HepG2 (cell line): ENCODE results near the gene SPECC1L.
"Not testable (repeated sequence)": the region's sequence is repeated elsewhere in the genome, so short reads cannot be mapped to it uniquely, and the experiment has no call there.

Experiments used
- CTCF ChIP-seq: sonication (generic); formaldehyde crosslinking; IDR thresholded peaks from 2 replicates; pipeline ENCODE4 v1.5.0; 2020; ENCODE audit warnings: mild to moderate bottlenecking, missing genetic modification reagents, moderate library complexity
- DNMT1 ChIP-seq: sonication (generic); formaldehyde crosslinking; IDR thresholded peaks from 2 replicates; pipeline ENCODE4 v1.5.1; 2020; ENCODE audit warnings: mild to moderate bottlenecking, missing genetic modification reagents
- MAFK ChIP-seq, 2 experiments: IDR thresholded peaks in 1 of 2; conservative IDR thresholded peaks in 1 of 2; 2 replicates each; pipeline ENCODE4 v1.6.1; 2011; ENCODE audit warnings: improper control_type of control experiment in 2 of 2, low read length in 2 of 2
- NR3C1 ChIP-seq: sonication (generic); formaldehyde crosslinking; IDR thresholded peaks from 2 replicates; pipeline ENCODE4 v1.4.0; 2020; ENCODE audit warnings: missing genetic modification reagents
- POLR2A ChIP-seq, 2 experiments: IDR thresholded peaks; 2 replicates each; pipeline ENCODE4 v1.6.1; 2011; ENCODE audit warnings: low read depth in 2 of 2, low read length in 2 of 2, mild to moderate bottlenecking in 1 of 2, moderate library complexity in 1 of 2; ENCODE audit not compliant: insufficient read depth in 1 of 2
- RAD21 ChIP-seq: fragments of 450-650 bp; formaldehyde crosslinking; IDR thresholded peaks from 2 replicates; pipeline ENCODE4 v1.5.0; 2020; ENCODE audit warnings: mild to moderate bottlenecking
- REST ChIP-seq, 2 experiments: IDR thresholded peaks; 2 replicates each; pipeline ENCODE4 v1.6.1; 2011 to 2012; ENCODE audit warnings: low read length in 2 of 2, borderline replicate concordance in 1 of 2, low read depth in 1 of 2, mild to moderate bottlenecking in 1 of 2, moderate library complexity in 1 of 2
- TAF1 ChIP-seq: sonication (generic); formaldehyde crosslinking; IDR thresholded peaks from 2 replicates; pipeline ENCODE4 v1.4.0; 2020; ENCODE audit warnings: missing genetic modification reagents
- TARDBP ChIP-seq: sonication (generic); formaldehyde crosslinking; IDR thresholded peaks from 2 replicates; pipeline ENCODE4 v1.8.0; 2022; ENCODE audit warnings: mild to moderate bottlenecking, missing genetic modification reagents
- TF ChIP-seq, protein P1 (sequence below): sonication (generic); formaldehyde crosslinking; IDR thresholded peaks from 2 replicates; pipeline ENCODE4 v1.8.0; 2022; ENCODE audit warnings: missing genetic modification reagents, low read depth, mild to moderate bottlenecking, borderline replicate concordance

- not testable (repeated sequence) for TF ChIP-seq CTCF (CRISPR knock-in tag); NR3C1 (CRISPR knock-in tag); REST (IDR thresholded peaks at IDR 0.05; ENCODE audit: borderline replicate concordance in 1 of 2, low read depth in 1 of 2, low read length in 2 of 2); MAFK (conservative IDR thresholded peaks at IDR 0.05 in 1 of 2, IDR thresholded peaks at IDR 0.05 in 1 of 2; ENCODE audit: low read length in 2 of 2); DNMT1 (CRISPR knock-in tag); TAF1 (CRISPR knock-in tag); RAD21 (CRISPR knock-in tag); POLR2A (IDR thresholded peaks at IDR 0.05; ENCODE audit: insufficient read depth in 1 of 2, low read depth in 2 of 2, low read length in 2 of 2); TARDBP (CRISPR knock-in tag)
- TF ChIP-seq, protein P1, sequence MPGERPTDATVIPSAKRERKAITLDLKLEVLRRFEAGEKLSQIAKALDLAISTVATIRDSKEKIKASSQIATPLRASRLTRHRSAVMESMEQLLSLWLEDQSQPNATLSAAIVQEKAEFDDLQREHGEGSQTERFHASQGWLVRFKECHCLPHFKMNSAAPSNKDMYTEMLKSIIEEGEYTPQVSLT (CRISPR knock-in tag): not testable (repeated sequence)
Observed at GRCh38 chr22:24248611-24249010, 22.0 kb upstream of the SPECC1L start.
